K562 treated with DMSO at 1 percent for 4 hours (cell line): ENCODE data around the gene MESP2. TPM values are rescaled to one million over a fixed set of nuclear protein-coding genes. Genes with fewer than 3 reads are reported as not detected.

ENCODE experiments used
- total RNA-seq: library from RNA; unstranded; fragments of 300-600 nt; gene quantifications from 2 replicates; pipeline ENCODE4 v1.2.3, GENCODE V29; 2022; ENCODE audit not compliant: insufficient read depth

MESP2 gene, protein sequence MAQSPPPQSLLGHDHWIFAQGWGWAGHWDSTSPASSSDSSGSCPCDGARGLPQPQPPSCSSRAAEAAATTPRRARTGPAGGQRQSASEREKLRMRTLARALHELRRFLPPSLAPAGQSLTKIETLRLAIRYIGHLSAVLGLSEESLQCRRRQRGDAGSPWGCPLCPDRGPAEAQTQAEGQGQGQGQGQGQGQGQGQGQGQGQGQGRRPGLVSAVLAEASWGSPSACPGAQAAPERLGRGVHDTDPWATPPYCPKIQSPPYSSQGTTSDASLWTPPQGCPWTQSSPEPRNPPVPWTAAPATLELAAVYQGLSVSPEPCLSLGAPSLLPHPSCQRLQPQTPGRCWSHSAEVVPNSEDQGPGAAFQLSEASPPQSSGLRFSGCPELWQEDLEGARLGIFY
- not detected in 2 replicates for total RNA-seq

GRCh38 chr15:89776274-89777072, at the start of gene MESP2:
Gene MESP2 (plus strand): TSS chr15:89776332. CDS start chr15:89776358, 26 bp downstream.

DNA sequence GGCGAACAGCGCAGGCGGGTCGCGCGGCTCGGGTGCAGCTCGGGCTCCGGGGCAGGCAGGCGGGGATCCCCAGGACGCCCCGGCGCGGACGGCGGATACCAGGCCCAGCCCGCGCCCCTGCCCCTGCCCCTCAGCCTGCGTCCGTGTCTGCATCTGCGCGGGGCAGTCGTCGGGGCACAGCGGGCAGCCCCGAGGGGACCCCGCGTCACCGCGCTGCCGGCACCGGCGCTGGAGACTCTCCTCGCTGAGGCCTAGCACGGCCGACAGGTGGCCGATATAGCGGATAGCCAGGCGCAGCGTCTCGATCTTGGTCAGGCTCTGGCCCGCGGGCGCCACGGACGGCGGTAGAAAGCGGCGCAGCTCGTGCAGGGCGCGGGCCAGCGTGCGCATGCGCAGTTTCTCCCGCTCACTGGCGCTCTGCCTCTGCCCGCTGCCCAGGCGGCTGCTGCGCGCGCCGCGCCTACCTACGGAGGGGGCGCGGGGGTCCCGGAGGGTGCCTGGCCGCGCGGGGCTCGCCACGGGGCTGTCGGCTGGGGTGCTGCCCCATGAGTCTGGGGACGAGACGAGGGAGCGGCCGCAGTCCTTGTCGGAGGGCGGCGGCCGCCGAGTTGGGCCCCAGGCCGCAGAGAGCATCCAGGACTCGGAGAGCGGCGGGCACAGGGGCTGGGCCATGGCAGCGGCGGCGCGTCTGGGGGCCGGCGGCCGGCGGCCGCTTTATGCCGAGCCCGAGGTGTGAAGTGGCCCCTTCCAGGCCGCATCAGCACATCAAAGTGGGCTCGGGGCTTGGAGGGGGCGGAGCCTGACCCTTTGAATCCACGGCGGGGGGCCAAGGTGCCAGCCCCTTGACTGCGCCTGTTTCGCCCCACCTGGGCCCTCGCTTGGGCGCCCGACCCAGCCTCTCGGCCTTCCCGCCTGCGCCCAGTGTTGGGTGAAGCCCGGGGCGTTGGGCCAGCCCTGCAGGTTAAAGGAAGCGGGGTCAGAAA, 25.3 kb upstream of the MESP2 start, which contains the start of gene MESP1:
Gene MESP1, minus strand, starts transcription at position 690 of the 983 bp plus-strand sequence. Its CDS starts 18 bp downstream, at position 672.

Other genes with a start within 250 kb of the MESP2 start
- 10.8 and 12.2 TPM in 2 replicates for gene TICRR, start 200.9 kb upstream of the MESP2 start, total RNA-seq
- 0.52 and 0.68 TPM in 2 replicates for gene KIF7, start 120.9 kb upstream of the MESP2 start, total RNA-seq
- gene PLIN1, start 97.0 kb upstream of the MESP2 start, total RNA-seq, result not detected in 2 replicates
- gene PEX11A, start 85.6 kb upstream of the MESP2 start, total RNA-seq, result not detected in 2 replicates
- not detected in 2 replicates for gene WDR93, start 85.5 kb upstream of the MESP2 start, total RNA-seq
- 0.42 TPM in 1 of 2 replicates, not detected in the other for gene MESP1, start 25.1 kb upstream of the MESP2 start, total RNA-seq
- 5.4 and 6.8 TPM in 2 replicates for gene ANPEP, start 38.5 kb downstream of the MESP2 start, total RNA-seq
- gene AP3S2, start 117.7 kb downstream of the MESP2 start, total RNA-seq, result 17.4 and 34.1 TPM in 2 replicates
- gene ARPIN, start 136.6 kb downstream of the MESP2 start, total RNA-seq, result not detected in 2 replicates
- gene ZNF710, start 225.0 kb downstream of the MESP2 start, total RNA-seq, result 7.6 and 8.0 TPM in 2 replicates